Fibroblast of skin of scalp (primary cell): ENCODE data around the gene GSTT4.
A peak's percentile ranks its signal among the peaks of the same experiment; 100 is the strongest.
"Not testable (repeated sequence)": the region's sequence is repeated elsewhere in the genome, so short reads cannot be mapped to it uniquely, and the experiment has no call there.

Experiments used
- DNase-seq: peaks from one replicate; pipeline ENCODE4 v3.0.0-alpha.2; 2013

Gene GSTT4

GRCh38 chr22:24024354-24024753, 19.1 kb upstream of the GSTT4 start:
- DNase-seq = no peak

DNA sequence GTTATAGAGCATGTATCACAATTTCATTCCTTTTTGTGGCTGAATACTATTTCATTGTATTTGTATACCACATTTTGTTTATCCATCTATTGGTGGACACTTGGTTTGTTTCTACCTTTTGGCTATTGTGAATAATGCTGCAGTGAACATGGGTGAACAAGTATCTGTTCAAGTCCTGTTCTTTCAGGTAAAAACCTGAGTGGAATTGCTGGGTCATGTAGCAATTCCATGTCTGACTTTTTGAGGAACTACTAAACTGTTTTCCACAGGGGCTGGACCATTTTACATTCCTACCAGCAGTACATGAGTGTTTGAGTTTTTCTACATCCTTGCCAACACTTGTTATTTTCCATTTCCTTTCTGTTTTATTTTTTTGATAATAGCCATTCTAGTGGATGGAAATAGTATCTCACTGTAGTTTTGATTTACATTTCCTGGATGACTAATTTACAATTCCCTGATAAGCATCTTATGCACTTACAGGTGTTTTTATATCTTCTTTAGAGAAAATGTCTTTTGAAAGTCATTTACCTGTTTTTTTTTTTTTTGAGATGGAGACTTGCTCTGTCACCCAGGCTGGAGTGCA, 18.0 kb upstream of the GSTT4 start:
- no peak for DNase-seq

- no peak for DNase-seq
These were observed 16.1 kb upstream of the GSTT4 start for GRCh38 chr22:24021304-24021703.

DNA sequence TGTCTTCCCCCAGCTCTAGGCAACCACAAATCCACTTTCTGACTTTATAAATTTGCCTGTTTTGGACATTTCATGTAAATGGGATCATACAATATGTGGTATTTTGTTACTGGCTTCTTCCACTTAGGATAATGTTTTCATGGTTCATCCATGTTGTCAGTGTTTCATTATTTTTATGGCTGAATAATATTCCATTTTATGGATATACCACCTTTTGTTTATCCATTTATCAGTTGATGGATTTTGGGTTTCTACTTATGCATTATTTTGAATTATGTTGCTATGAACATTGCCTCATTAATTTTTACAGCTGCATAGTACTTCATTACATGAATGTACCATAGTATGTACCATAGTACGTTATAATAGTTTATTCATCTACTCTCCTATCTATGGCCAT, 10.9 kb upstream of the GSTT4 start:
- no peak for DNase-seq

- DNase-seq = no peak
These were observed 6.4 kb upstream of the GSTT4 start for GRCh38 chr22:24011735-24012068.

DNA sequence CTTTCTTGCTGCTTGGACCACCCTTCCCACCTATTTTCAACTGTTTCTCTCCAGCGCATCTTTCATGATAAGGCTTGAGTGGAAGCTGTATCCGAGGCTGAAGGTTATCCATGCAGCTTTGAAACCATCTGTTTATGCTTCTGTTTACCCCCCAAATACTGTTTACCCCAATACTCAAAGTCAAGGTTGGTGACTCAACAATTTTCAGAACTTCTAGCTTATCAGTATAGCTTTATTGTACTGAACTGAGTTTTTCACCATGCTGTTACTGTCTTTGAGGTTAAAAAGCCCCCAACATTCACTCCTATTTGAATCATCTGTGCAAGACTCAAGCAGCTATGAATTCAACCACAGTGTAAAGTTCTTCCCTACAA, 4.8 kb upstream of the GSTT4 start:
- no peak for DNase-seq

- no peak for DNase-seq
These were observed 4.2 kb upstream of the GSTT4 start for GRCh38 chr22:24009227-24010017.

DNA sequence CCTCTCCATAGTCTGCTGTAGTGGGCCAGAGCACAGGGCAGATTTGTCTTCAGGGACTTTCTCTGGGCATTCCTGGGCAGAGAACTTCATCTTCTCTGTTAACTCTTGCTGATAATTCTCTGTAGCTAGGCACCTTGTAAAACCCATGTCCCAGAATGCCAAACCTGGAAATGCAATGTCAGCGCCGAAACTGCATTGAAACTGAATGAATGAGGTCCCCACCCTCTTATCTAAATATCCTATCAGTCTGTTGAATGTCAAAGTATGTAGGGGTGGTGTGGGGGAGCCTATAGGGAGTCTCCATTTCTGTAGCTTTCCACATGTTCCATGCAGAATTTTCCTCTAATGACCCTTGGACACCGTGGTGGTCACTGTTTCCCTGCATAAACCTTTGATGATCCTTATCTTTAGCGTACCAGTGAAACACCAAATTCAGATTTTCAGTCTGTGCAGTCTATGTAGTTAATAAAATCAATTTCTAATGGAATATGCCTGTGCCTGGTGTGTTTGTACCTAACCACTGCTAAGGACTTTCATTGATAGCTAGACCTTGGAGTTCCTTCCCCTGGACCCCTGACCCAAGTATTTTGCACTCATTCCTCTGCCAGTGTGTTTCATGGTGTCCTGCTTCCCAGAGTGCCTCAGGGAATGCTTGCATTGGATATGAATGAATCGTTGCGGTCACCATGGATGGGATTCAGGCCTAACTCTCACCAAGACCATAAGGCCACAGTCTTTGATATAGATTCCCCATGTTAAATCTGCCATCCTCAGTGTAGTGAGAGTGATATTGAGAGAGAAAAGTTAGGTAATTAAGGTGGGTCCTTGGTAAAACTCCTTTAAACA, 3.4 kb upstream of the GSTT4 start:
- DNase-seq = no peak

- DNase-seq = no peak
These were observed 2.7 kb upstream of the GSTT4 start for GRCh38 chr22:24008022-24008283.

GRCh38 chr22:24007253-24008021, 2.2 kb upstream of the GSTT4 start:
- no peak for DNase-seq

DNA sequence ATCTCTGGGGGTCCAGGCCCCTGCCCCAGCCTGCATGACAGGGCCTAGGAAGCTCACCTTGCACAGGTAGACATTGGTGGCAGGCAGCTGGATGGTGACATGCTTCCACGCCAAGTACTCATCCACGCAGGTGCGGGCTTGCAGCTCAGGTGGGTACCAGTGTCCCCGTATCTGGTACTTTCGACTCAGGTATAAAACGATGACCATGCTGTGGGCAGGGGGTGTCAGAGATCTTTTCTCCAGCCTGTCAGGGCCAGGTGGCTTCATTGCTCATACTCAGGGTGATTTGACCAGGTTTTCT, 1.6 kb upstream of the GSTT4 start:
- no peak for DNase-seq

- no peak for DNase-seq
These were observed 1.1 kb upstream of the GSTT4 start for GRCh38 chr22:24006207-24006913.

DNA sequence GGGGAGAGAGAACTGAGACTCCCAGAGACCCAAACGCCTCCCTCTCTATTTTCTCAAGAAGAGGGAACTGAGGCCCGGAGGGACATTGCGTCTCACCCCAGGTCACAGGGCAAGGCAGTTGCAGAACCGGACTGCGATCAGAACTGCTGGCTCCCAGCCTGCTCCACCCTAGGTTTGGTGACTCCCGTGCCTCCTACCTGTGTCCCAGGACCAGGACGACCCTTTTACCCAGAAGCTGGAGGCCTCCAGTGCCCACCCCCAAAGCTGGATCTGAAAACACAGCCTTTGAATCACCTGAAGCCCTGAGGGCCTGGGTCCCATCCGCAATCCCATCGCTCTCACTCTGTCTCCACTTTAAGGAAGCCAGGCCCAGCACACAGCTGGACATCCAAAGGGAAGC, 1.4 kb downstream of the GSTT4 start:
- no peak for DNase-seq

GRCh38 chr22:24002851-24003250, 2.4 kb downstream of the GSTT4 start:
- no peak for DNase-seq

- DNase-seq = no peak
These were observed 3.0 kb downstream of the GSTT4 start for GRCh38 chr22:24002272-24002671.

DNA sequence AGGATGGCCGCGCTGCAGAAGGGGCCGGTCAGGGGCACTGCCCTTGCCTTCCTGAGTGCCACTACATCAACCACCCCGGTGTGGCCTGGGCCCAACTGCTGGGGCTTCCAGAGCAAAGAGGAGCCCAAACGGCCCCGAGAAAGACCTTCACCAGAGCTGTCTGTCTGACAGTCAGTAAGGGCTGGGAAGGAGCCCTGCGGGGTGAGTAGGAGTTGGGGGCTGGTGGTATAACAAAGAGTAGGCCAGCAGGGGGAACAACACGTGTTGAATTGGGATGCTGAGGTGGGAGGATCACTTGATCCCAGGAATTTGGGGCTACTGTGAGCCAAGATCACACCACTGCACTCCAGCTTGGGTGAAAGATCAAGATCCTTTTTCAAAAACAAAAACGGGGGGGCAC, 3.9 kb downstream of the GSTT4 start:
- no peak for DNase-seq

GRCh38 chr22:23999779-24000178, 5.5 kb downstream of the GSTT4 start:
- not testable (repeated sequence) for DNase-seq

- no peak for DNase-seq
These were observed 8.2 kb downstream of the GSTT4 start for GRCh38 chr22:23997092-23997491.

DNA sequence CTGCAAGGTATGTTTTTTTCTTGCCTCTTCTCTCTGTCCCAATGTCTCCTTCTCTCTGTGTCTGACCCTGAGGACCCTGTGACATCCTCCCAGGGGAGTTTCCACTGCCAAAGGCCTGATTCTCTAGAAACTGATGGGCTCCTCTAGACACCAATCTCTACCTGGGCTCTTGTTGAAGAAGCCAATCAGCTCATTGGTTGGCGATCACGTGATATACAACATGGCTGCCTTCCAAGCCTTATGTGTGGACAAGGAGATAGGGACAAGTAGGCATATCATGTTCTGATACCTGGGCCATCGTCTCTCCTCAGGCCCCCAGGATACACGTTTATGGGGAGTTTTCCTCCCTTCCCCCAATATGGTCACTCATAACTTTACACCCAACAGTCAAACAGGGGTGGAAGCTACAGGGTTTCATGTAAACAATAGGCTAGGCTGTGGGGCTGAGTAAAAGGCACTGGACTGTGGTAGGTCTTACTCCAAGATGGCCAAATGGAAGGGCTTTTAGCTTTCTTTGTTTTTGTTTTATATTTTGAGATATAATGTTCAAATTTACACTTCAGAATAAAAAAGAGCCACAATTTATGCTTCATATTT, 11.6 kb downstream of the GSTT4 start:
- DNase-seq = not testable (repeated sequence)

DNA sequence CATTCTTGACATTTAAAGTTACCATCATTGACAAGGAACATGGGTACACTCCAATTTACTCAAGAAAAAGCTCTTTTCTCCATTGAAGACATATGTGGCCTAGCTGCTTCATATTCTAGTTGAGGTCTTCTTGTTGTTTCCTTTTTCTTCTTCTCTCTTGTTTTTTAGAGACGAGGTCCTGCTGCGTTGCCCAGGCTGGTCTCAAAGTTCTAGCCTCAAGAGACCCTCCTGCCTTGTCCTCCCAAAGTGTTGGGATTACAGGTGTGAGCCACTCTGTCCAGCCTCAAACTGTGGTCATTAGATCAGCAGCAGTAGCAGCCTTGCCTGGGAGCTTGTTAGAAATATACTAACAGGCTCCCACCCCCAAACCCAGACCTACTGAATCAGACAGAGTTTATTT, 12.2 kb downstream of the GSTT4 start:
- not testable (repeated sequence) for DNase-seq

GRCh38 chr22:23989583-23990244, 15.5 kb downstream of the GSTT4 start:
- DNase-seq = peak; percentile 13
